ENCODE results near the gene CEP104. TPM values are rescaled to one million over a fixed set of nuclear protein-coding genes. Genes with fewer than 3 reads are reported as not detected.

The CEP104 gene
- total and polyA plus RNA-seq, 4 donors, result 7.5 to 23.2 (median 12.0) TPM

GRCh38 chr1:3772715-3773571 lies 84.1 kb downstream of the CEP104 start, which contains the start of gene SMIM1:
SMIM1 (plus strand) TSS chr1:3772749; CDS start chr1:3775374, 2,625 bp downstream.
- H3K27me3 ChIP-seq (ENCODE audit: control insufficient read depth in 4 of 4, insufficient read depth in 4 of 4, low read length in 3 of 4), result no peaks in the 10 kb centered on the region
- WGBS, result 8% methylated on average over 55 of the region's 55 CpGs
- DNase-seq (ENCODE audit: low spot score), result peak; percentile 70
- no peaks in the 10 kb centered on the region for H3K36me3 ChIP-seq (ENCODE audit: control insufficient read depth in 4 of 4, insufficient read depth in 3 of 4, low read depth in 1 of 4, low read length in 3 of 4)
- H3K9me3 ChIP-seq (ENCODE audit: control insufficient read depth in 4 of 4, low read length in 3 of 4), result no peaks in the 10 kb centered on the region
- no peak for TF ChIP-seq YY1 (IDR thresholded peaks at IDR 0.05)
- peak in 1 of 2 donors; percentile 1 for TF ChIP-seq RXRA (IDR thresholded peaks at IDR 0.05)
- no peak for TF ChIP-seq EGR1 (IDR thresholded peaks at IDR 0.05; ENCODE audit: low read depth in 2 of 2)
- H3K9ac ChIP-seq (ENCODE audit: low read depth in 1 of 2, low read length in 2 of 2), result peak within 1 kb of the TSS in 1 of 2 donors; percentile 21
- peak within 1 kb of the TSS; percentile 27 to 47 for H3K27ac ChIP-seq (ENCODE audit: low read depth in 1 of 2, low read length in 2 of 2)
- H3K4me1 ChIP-seq (ENCODE audit: control insufficient read depth in 4 of 4, insufficient read depth in 4 of 4, low read length in 3 of 4), result peaks cover 22 to 51% (median 41%) of the 10 kb centered on the region in 4 donors
- H3K4me3 ChIP-seq (ENCODE audit: low read depth in 1 of 3, low read length in 3 of 3), result peak within 1 kb of the TSS; percentile 45 to 77 (median 67)

- WGBS, result 2% methylated on average over 61 of the region's 61 CpGs
- H3K27me3 ChIP-seq (ENCODE audit: control insufficient read depth in 4 of 4, insufficient read depth in 4 of 4, low read length in 3 of 4), result no peaks in the 10 kb centered on the region
- H3K4me3 ChIP-seq (ENCODE audit: low read depth in 1 of 3, low read length in 3 of 3), result peak overlapping the region in 2 of 3 donors; percentile 15 to 77
- H3K9ac ChIP-seq (ENCODE audit: low read depth in 1 of 2, low read length in 2 of 2), result no peak overlapping the region
- DNase-seq (ENCODE audit: low spot score), result peak; percentile 99
- no peak overlapping the region for H3K27ac ChIP-seq (ENCODE audit: low read depth in 1 of 2, low read length in 2 of 2)
- H3K4me1 ChIP-seq (ENCODE audit: control insufficient read depth in 4 of 4, insufficient read depth in 4 of 4, low read length in 3 of 4), result peaks cover 22 to 52% (median 41%) of the 10 kb centered on the region in 4 donors
- H3K9me3 ChIP-seq (ENCODE audit: control insufficient read depth in 4 of 4, low read length in 3 of 4), result no peaks in the 10 kb centered on the region
- no peaks in the 10 kb centered on the region for H3K36me3 ChIP-seq (ENCODE audit: control insufficient read depth in 4 of 4, insufficient read depth in 3 of 4, low read depth in 1 of 4, low read length in 3 of 4)
- no peak for TF ChIP-seq REST (IDR thresholded peaks at IDR 0.05)
- no peak for TF ChIP-seq RAD21 (IDR thresholded peaks at IDR 0.05)
- TF ChIP-seq CTCF (IDR thresholded peaks at IDR 0.05; ENCODE audit: low read depth, low read length, missing input control), result no peak
- no peak for TF ChIP-seq FOXA2 (IDR thresholded peaks at IDR 0.05)
- no peak for TF ChIP-seq SP1 (IDR thresholded peaks at IDR 0.05)
- no peak for TF ChIP-seq JUND (IDR thresholded peaks at IDR 0.05)
- no peak for TF ChIP-seq ATF3 (IDR thresholded peaks at IDR 0.05)
- no peak for TF ChIP-seq GABPA (IDR thresholded peaks at IDR 0.05 in 1 of 2, conservative IDR thresholded peaks at IDR 0.05 in 1 of 2)
- TF ChIP-seq MAX (IDR thresholded peaks at IDR 0.05), result no peak
- no peak for TF ChIP-seq TAF1 (conservative IDR thresholded peaks at IDR 0.05)
- TF ChIP-seq EGR1 (IDR thresholded peaks at IDR 0.05; ENCODE audit: low read depth in 2 of 2), result no peak
- TF ChIP-seq HNF4G (IDR thresholded peaks at IDR 0.05), result no peak
- TF ChIP-seq HNF4A (conservative IDR thresholded peaks at IDR 0.05), result no peak
- TF ChIP-seq ZBTB33 (IDR thresholded peaks at IDR 0.05), result no peak
- no peak for TF ChIP-seq FOXA1 (IDR thresholded peaks at IDR 0.05)
- no peak for TF ChIP-seq NR2F2 (IDR thresholded peaks at IDR 0.05)
- no peak for TF ChIP-seq YY1 (IDR thresholded peaks at IDR 0.05)
- no peak for TF ChIP-seq RXRA (IDR thresholded peaks at IDR 0.05)
These were observed 84.8 kb downstream of the CEP104 start for GRCh38 chr1:3772027-3772714.

Data from liver (tissue), 9 donors.